ENCODE results near the gene MCU.

The MCU gene

DNA sequence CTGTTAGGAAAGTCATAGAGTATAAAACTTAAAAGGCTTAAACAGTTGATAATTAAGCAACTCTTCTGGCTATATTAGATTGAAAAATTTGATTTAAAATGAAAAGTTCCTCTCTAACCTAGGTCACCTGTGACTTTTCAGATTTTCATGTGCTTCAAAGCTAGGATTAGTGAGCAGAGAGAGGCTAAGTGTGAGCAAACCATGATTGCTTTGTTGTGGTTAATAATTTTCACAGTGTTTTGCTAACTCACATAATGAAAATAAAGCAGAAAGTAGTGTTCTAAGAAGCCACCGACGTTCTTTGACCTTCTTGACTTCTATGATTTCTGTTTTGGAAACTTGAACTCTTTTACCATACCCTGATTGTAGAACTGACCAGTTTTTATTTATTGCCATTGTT, 126.1 kb downstream of the MCU start:
- TF ChIP-seq, protein P1, sequence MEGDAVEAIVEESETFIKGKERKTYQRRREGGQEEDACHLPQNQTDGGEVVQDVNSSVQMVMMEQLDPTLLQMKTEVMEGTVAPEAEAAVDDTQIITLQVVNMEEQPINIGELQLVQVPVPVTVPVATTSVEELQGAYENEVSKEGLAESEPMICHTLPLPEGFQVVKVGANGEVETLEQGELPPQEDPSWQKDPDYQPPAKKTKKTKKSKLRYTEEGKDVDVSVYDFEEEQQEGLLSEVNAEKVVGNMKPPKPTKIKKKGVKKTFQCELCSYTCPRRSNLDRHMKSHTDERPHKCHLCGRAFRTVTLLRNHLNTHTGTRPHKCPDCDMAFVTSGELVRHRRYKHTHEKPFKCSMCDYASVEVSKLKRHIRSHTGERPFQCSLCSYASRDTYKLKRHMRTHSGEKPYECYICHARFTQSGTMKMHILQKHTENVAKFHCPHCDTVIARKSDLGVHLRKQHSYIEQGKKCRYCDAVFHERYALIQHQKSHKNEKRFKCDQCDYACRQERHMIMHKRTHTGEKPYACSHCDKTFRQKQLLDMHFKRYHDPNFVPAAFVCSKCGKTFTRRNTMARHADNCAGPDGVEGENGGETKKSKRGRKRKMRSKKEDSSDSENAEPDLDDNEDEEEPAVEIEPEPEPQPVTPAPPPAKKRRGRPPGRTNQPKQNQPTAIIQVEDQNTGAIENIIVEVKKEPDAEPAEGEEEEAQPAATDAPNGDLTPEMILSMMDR (conservative IDR thresholded peaks at IDR 0.05), result no peak
- no peak overlapping the region for H3K27ac ChIP-seq

DNA sequence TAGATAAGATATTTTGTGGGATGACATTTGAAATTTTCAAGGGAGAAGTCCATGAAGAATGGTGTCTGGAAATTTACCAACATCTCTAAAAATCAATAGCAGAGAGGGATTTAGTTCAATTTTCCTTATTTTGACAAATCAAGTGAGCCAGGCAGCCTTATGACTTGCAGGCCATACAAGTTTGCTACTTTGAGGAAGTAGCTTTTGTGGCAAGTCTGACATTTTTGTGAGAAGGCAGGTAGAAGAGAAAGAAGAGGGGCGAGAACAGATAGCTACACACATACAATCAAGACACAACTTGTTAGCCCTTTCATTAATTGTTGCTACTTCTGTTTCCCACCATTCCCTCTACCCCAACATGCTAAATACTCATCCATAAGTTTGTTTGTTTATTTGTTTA, 127.1 kb downstream of the MCU start:
- TF ChIP-seq, protein P1 (conservative IDR thresholded peaks at IDR 0.05), result no peak
- H3K27ac ChIP-seq, result no peak overlapping the region

DNA sequence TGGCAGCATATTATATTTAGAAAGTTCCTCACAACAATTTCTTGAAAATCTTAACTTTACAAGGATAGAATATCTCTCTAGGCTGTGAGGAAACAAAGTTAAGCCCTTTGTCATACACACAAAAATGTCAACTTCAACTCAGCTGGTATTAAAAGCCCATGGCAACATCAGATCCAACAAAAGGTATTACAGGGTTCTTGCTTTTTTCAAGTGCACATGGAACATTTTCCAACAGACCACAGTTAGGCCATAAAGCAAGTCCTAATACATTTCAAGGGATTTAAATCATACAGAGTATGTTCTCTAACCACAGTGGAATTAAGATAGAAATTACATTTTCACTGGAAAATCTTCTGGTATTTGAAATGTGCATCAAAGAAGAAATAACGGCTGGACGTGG, 129.7 kb downstream of the MCU start:
- TF ChIP-seq, protein P1 (conservative IDR thresholded peaks at IDR 0.05), result no peak

DNA sequence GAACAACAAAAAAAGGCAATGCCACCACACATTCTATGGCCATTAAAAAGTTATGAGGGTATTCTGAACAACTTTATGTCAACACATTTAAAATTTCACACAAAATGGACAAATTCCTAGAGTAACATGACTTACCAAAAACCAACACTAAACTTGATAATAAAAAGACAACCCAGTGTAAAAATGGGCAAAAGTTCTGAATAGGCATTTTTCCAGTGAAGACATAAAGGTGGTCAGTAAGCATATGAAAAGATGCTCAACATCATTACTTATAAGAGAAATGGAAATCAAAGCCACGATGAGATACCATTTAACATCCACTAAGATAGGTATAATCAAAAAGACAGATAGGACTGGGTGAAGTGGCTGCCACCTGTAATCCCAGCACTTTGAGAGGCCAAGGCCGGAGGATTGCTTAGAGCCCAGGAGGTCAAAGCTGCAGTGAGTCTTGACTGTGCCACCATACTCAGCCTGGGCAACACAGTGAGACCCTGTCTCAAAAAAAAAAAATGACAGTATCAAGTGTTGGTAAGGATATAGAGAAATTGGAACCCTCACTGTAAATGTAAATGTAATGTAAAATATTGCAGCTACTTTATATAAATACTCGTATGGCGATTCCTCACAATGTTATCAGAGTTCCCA, 130.5 kb downstream of the MCU start:
- TF ChIP-seq, protein P1 (conservative IDR thresholded peaks at IDR 0.05), result no peak
- no peak overlapping the region for H3K27ac ChIP-seq

More for the DNA sequence above, 129.7 kb downstream of the MCU start:
- no peak overlapping the region for H3K27ac ChIP-seq

DNA sequence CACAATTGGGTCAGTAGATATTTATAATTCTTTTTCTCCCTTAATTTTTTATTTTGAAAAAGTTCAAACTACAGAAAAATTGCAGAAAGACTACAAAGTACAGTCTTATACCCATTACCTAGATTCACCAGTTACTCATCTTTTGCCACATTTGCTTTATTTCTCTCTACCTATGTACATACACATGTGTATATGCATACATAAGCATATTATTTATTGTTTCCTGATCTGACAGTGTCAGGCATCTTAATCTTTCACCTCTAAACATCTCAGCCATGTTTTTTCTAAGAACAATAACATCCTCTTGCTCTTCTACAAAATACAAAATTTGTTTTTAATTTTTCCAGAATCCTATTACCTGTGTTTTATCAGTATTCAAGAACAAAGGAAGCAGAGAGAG, 133.2 kb downstream of the MCU start:
- no peak overlapping the region for H3K27ac ChIP-seq

DNA sequence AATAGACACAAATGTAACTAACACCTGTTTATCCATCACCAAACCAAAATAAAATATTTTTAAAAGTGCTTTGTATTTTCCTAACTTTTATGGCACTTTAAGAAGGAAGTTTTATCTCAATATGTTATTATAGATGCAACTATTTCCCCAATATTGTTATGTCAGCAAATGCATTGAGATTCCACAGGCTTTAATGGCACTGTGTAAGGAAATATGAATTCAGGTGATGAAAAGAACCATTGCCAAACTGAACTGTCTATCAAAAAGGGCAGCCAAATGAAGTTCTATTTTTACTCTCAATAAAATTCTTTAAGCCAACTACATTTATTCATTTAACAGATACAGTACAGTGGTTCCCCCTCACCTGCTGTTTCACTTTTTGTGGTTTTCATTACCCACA, 134.4 kb downstream of the MCU start:
- TF ChIP-seq, protein P1 (conservative IDR thresholded peaks at IDR 0.05), result no peak
- no peak overlapping the region for H3K27ac ChIP-seq

More for the DNA sequence above, 133.2 kb downstream of the MCU start:
- TF ChIP-seq, protein P1 (conservative IDR thresholded peaks at IDR 0.05), result no peak

DNA sequence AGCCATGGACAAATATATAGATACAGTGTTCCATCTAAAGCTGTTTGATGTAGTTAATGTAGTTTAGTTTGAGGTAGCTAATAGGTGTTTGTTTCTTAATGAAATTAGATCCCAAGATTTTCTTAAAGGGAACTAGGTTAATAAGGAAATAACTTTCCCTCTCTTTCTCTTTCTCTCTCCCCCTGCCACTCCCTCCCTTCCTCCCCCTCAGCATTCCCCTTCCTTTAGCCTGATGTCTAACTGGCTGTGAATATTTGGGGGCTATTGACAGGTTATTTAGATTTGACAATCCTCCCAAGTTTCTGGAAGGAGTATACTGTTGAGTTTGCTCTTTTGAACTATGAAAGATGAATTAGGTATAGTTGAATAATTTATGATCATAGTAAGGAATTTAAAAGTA, 136.4 kb downstream of the MCU start:
- H3K27ac ChIP-seq, result no peak overlapping the region
- TF ChIP-seq, protein P1 (conservative IDR thresholded peaks at IDR 0.05), result no peak

Measured in VCaP (cell line).